HG03378 (cell line): ENCODE data around the gene ENTPD8.
"Not testable (repeated sequence)": the region's sequence is repeated elsewhere in the genome, so short reads cannot be mapped to it uniquely, and the experiment has no call there.

ENCODE experiments used
- ATAC-seq: cut with Tn5 transposase; IDR thresholded peaks from one replicate; pipeline ENCODE4 v1.9.1; 2021; ENCODE audit warnings: mild to moderate bottlenecking, moderate library complexity; ENCODE audit not compliant: unreplicated experiment

Gene ENTPD8

DNA sequence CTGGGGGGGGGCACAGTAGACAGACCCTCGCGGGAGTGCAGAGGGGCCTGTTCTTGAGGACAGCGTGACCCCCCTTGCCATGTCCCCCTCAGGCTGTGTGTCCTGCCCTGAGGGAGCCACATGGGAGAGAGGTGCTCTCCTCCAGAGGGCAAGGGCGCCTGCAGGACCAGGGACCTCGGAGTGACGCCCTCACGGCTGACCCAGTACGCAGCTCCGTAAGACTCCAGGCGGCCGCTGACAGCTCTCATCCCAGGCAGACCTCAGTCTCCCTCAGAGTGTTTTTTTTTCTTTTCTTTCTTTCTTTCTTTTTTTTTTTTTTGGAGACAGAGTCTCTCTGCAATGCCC is 45.5 kb downstream of the ENTPD8 start:
- no peak for ATAC-seq

DNA sequence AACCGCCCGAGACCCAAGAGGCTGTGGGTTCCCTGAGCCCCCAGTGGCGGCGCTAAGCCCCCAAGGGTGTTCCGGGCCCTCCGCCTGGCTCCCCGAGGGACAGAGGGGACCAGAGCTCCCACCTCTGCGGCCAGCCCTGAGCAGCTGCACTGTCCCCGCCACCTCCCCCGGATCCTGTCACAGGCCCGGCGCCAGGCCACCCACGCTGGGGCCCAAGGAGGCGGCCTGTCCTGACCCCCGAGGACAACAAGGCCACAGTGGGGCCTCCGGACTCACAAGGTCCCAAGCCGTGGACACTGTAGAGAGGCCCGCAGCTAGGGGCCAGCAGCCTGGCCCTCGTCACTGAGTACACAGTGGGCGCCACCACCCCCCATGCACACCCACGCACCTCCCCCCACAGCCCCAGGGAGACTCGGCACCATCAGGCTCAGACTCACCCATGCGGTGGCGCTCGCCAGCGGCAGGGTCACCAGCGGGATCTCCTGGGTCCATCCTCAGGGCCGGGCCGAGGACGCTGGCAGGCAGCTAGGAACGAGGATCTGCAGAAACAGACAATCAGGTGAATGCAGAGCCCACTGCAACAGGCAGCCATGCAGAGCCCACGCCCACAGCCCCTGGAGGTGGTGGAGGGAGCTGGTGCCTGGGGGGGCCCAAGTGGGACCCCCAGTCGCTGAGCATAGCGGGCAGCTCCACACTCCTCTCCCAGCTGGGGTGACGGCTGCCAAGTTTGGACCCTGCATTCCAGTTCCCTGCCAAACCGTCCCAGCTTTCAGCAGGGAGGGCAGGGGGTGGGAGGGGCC is 46.1 kb downstream of the ENTPD8 start:
- no peak for ATAC-seq

DNA sequence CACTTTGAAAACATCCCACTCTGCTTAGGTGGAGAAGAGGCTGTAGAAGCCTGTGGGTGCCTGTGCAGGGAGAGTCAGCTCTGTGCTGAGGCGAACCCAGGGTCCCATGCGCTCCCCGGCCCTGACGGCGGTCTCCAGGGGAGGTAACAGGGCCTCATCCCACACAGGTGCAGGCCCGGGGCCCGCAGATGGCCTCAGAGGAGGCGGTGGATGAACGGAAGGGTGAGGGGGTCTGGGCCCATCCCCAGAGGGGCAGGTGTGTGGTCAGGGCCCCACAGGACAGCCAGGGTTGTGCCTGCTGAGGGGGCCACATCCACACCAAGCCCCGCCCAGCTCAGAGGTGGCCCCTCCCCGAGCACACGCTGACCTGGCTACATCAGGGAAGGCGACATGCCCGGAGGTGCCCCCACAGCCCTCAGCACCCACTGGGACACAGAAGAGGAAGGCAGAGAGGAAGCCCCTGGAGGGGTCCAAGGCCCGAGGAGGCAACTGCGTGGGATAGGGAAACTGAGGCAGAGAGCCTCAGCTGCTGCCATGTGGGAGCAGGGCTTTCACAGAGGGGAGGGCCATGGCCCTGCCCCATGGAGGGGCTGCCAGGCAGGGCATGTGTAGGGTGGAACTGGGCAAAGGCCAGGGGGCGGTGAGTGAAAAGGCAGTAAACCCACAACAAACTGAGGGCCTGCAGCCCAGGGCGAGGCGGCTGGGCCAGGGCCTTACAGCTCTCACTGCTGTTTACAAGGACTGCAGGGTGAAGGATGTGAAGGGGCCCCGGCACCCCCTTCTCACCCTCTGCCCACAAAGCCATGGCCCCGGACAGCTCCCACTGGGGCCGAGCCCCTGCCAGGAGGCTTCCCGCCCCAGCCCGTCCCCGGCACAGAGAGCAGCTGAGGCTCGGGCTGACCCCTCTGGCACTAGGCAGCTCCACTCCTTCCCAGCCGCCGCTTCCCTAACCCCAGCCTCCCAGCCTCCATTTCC is 47.7 kb downstream of the ENTPD8 start:
- no peak for ATAC-seq

DNA sequence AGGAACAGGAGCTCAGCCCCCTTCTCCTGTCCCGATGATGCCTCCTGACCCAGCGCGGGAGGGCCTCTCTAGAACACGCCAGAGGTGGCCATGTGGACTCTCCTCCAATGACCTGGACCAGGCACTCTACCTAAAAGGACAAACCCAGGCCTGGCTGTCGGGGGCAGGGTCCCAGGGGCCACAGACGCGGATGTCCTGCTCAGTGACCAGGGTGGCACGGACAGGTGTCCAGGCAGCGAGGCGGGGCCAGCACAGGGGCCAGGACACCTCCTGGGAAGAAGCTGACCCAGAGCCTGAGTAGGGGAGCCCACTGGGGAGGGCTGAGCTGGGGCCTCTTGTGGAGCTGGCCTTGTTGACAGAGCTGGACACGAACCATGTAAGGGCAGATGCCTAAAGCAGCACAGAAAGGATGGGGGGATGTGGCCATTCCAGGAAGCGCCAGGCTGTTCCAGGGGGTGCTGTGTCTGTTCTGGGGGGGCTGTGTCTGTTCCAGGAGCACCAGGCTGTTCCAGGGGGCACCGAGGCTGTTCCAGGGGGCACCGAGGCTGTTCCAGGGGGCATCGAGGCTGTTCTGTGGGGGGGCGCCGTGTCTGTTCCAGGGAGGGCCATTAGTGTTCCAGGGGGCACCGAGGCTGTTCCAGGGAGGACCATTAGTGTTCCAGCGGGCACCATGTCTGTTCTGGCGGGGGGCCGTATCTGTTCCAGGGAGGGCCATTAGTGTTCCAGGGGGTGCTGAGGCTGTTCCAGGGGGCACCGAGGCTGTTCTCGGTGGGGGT is 48.7 kb downstream of the ENTPD8 start:
- no peak for ATAC-seq

DNA sequence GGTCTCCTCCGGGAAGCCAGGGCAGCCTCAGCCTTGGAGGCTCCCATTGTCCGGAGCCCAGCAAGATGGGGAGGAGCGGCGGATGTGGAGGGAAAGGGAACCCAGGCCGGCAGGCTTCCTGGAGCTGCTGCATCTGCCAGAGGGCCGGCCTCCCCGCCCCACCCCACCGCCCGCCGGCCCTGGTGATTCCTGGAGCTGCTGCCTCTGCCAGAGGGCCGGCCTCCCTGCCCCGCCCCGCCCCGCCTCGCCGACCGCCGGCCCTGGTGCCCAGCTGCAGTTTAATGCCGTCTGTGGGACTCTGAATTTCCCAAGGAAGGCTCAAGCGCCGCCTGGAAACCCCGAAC is 49.8 kb downstream of the ENTPD8 start:
- no peak for ATAC-seq

DNA sequence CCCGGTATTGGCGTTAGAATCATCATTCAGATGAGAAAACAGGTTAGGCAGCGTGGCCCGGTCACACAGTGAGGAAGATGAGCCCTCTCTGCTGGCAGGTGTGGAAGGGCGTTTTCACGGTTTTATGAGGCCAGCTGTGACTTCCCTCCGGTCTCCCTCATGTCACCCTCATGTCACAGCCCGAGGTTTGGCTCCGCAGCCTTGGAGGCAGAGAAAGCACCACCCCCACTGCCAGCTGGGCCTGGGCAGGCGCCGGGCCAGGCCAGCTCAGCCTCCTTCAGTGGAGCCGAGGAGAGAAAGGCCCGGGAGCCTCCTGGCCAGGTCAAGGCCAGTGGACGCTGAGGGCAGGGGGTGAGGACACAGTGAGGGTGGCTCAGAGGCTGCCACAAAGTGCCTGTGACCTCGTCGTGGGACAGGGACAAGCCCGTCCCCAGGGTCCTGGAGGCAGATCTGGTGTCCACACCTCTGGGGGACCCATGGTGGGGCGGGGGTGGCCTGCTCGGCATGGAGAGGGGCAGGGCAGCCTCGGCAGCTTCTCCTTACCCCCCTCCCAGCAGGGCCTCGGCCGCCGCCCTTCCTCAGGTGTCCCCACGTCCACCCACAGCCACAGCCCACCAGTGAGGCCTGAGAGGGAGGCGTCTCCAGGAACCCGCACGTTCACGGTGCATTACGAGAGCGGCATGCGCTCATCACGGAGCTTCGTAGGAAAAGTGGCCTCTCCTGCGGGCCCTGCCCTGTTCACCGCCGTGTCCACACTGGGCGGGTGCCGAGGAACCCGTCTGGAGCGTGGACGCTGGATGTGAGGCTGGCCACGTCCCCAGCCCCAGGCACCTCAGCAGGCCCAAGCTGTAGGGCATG is 50.4 kb downstream of the ENTPD8 start:
- ATAC-seq = no peak

DNA sequence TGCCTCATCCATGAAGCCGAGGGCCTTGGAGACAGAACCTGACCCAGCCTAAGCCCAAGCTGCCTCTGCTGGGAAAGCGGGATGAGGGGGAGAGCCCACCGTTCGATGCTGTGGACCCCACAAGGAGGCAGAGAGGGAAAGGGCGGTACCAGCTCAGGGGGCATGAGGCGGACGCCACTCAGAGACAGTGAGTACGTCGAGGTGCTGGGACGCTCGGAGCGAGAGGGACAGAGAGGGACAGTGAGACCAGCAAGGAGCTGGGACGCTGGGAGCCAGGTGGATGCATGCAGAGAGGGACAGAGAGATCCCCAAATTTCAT is 51.8 kb downstream of the ENTPD8 start:
- ATAC-seq = no peak

DNA sequence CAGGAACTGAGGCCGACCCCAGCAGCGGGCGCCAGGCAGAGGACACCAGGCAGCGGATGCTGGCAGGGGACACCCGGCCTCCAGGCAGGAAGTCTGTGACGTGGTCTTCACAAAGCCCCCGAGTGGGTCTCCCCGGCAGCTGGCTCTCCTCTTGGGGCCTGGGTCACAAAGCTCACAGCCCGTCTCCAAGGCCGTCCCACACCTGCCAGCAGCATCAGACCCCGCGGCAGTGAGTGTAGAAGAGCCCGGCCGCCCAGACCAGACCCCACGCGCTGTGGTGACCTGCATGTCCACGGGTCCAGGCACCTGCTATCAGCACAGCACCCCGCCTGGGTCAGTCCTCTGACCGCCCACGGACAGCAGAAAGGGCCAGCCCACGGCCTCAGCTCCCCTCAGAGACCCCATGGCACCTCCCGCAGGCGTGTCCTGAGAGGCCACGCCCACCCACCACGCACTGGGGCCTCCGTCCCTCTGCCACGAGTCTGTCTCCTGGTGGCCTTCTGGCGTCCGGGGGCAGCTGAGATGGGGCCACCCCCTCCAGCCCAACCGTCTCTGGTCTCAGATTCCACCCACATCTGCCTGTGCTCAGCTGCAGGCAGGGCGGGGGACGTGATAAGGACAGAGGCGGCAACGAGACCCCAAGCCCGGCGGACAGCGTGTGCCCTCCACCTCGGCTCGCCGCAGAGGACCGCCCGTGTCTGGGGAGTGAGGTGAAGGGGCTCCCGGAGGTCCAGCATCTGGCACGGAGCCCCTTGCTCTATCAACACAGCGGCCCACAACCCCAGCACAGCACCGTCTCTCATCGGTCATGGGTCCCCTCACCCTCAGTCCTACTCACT is 52.3 kb downstream of the ENTPD8 start:
- no peak for ATAC-seq

DNA sequence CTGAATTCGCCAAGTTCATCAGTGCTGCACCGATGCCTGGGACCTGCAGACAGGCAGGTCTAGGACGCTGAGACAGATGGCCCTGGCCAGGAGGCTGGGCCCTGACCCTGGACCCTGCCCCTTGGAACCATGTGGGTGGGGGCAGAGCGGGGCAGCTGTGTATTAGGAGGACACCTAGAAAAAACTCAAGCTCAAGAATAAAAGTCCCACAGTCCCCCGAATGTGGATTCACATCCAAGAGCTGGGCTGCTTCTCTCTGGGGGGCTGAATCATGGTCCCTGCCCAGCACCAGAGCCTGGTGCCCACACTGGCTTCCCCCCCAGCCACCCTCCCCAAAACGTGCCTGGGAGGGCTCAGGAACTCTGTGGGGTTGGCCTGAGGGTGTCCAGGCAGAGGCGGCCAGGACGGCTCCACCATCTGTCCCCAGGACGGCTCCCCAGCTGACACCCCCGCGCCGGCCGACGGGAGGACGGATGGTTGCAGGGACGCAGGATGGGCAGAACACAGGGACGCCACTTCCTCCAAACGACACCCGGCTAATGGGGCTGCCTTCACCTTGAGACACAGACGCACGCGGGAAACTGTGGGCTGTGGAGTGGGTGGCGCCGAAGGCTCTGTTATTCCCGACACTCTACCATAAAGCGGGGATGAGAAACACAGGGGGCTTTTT is 53.1 kb downstream of the ENTPD8 start:
- no peak for ATAC-seq

DNA sequence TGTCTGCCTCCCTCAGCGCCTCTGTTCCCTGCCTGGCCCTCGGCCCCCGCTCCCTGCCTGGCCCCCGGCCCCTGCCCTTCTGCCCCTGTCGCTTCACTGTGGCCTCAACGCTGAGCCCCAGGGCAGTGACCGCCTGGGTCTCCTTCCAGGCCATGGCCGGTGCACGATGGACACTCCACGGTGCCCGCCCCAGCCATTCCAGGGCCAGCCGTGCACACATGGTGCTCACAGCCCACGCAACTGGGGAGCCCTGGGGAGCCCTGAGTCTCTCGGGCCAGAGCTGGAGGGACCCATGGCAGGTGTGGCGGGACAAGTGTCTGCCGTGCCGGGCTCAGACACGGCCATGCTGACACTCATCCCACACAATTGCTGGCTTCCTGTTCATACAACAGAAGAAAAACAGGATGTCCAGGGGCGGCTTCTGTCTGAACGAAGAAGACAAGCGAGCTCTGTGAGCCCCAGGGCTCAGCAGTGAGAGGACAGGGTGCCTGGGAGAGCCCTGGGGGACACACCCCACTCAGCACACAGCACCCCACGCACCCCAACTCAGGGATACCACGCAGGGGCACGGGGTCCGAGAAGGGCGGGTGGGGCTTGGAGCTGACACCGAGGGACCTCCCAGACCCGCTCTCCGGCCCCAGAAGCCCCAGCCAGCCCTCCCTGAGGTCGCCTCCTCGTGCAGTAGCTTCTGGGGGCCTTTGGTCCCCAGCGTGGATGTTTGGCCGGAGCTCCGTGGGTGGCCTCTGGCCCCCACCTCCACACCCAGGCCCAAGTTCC is 53.9 kb downstream of the ENTPD8 start:
- ATAC-seq = no peak

DNA sequence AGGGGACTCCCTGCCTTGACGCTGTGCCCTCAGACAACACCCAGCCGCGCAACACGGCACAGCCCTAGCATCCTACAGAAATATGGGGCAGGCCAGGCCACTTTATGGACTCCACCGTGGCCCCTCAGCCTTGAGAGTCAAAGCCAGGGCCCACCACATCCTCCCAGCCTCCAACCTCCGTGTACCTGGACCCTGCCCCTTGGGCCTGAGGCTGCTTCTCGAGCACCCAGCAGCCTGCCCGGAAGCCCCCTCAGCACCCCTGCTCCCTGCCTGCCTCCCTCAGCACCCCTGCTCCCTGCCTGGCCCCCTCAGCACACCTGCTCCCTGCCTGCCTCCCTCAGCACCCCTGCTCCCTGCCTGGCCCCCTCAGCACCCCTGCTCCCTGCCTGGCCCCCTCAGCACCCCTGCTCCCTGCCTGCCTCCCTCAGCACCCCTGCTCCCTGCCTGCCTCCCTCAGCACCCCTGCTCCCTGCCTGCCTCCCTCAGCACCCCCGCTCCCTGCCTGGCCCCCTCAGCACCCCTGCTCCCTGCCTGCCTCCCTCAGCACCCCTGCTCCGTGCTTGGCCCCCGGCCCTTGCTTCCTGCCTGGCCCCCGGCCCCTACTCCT is 54.5 kb downstream of the ENTPD8 start:
- not testable (repeated sequence) for ATAC-seq

DNA sequence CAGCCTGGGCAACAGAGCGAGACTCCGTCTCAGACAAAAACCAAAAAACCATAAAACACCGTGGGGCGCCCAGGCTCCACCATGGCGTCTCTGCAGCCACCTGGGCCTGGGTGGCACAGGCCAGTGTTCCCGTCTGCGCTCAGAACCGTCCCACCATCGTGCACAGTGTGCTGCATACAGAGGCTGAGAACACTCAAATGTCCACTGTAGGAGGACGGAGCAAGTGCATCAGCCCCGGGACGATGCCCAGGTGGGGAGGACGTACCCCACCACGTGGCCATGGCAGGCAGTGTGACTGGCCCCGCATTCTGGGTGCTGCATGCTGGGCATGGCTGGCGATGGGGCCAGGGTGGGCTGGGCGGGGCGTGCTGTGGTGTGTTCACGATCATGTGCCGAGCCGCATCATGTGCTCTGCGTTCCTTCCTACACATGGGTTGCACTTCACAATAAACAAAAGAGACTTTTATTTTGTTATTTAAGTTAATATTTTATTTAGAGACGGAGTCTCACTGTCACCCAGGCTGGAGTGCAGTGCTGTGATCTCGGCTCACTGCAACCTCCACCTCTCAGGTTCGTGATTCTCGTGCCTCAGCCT is 56.0 kb downstream of the ENTPD8 start:
- ATAC-seq = no peak
